PC-3 (cell line): ENCODE measurements around the gene SCN1A. TPM values are rescaled to one million over a fixed set of nuclear protein-coding genes. Genes with fewer than 3 reads are reported as not detected.
A peak's percentile ranks its signal among the peaks of the same experiment; 100 is the strongest.

ENCODE experiments used
- ATAC-seq: fragments of 200-7000 bp; cut with Tn5 transposase; 2 replicates; pipeline ENCODE4 v1.9.1; 2020; ENCODE audit warnings: mild to moderate bottlenecking, moderate library complexity
- BruUV-seq: library from RNA; stranded (reverse); fragments of 400-500 nt; replicated peaks from 2 replicates; lab custom pipeline; 2021; lab: Mats Ljungman, UMichigan
- CTCF ChIA-PET: fragments of 300-600 bp; sonication (Branson Sonifier 250); formaldehyde crosslinking; loops from one replicate; lab custom pipeline; 2022; ENCODE audit warnings: antibody characterized with exemption; lab: Charles Lee
- POLR2A ChIA-PET: fragments of 300-600 bp; sonication (Branson Sonifier 250); formaldehyde crosslinking; loops from one replicate; lab custom pipeline; 2022; ENCODE audit warnings: antibody characterized with exemption; ENCODE audit not compliant: unreplicated experiment; lab: Charles Lee
- DNase-seq: peaks from one replicate; pipeline ENCODE4 v3.0.0-alpha.2; 2015
- H2AFZ ChIP-seq: fragments of 300-600 bp; sonication (generic); 2 replicates; pipeline ENCODE4 v1.6.0; 2016; ENCODE audit warnings: antibody characterized with exemption, low read length
- H3F3A ChIP-seq: fragments of 300-600 bp; sonication (generic); one replicate; pipeline ENCODE4 v1.6.0; 2017; ENCODE audit warnings: antibody characterized with exemption, low read length, control low read depth, mild to moderate bottlenecking; ENCODE audit not compliant: unreplicated experiment
- H3K27ac ChIP-seq: fragments of 300-600 bp; sonication (generic); 2 replicates; pipeline ENCODE4 v1.5.1; 2016; ENCODE audit warnings: mild to moderate bottlenecking, low read length
- H3K27me3 ChIP-seq: fragments of 300-600 bp; sonication (generic); 2 replicates; pipeline ENCODE4 v1.6.1; 2016; ENCODE audit warnings: low read length, mixed read lengths
- H3K36me3 ChIP-seq: fragments of 300-600 bp; sonication (generic); 2 replicates; pipeline ENCODE4 v1.6.1; 2016; ENCODE audit warnings: low read depth, mixed run types, low read length, mixed read lengths
- H3K4me1 ChIP-seq: fragments of 300-600 bp; sonication (generic); 2 replicates; pipeline ENCODE4 v1.5.1; 2016; ENCODE audit warnings: low read length; ENCODE audit not compliant: insufficient read depth
- H3K4me2 ChIP-seq: fragments of 300-600 bp; sonication (generic); 2 replicates; pipeline ENCODE4 v1.6.0; 2016; ENCODE audit warnings: low read length
- H3K4me3 ChIP-seq: fragments of 300-600 bp; sonication (generic); 2 replicates; pipeline ENCODE4 v1.5.1; 2016; ENCODE audit warnings: mild to moderate bottlenecking, low read length, mixed read lengths
- H3K79me2 ChIP-seq: fragments of 300-600 bp; sonication (generic); 2 replicates; pipeline ENCODE4 v1.6.1; 2017; ENCODE audit warnings: low read length, mixed read lengths
- H3K9ac ChIP-seq: fragments of 300-600 bp; sonication (generic); 2 replicates; pipeline ENCODE4 v1.6.0; 2016; ENCODE audit warnings: mild to moderate bottlenecking, low read length
- H3K9me2 ChIP-seq: fragments of 300-600 bp; sonication (generic); replicated peaks from 2 replicates; pipeline ENCODE4 v1.6.1; 2016; ENCODE audit warnings: mixed run types, low read length, mixed read lengths
- H3K9me3 ChIP-seq: fragments of 300-600 bp; sonication (generic); 2 replicates; pipeline ENCODE4 v1.6.1; 2016; ENCODE audit warnings: low read length, mixed read lengths
- H4K20me1 ChIP-seq: fragments of 300-600 bp; sonication (generic); 2 replicates; pipeline ENCODE4 v1.6.1; 2016; ENCODE audit warnings: low read length, mixed read lengths
- EZH2 ChIP-seq: fragments of 300-600 bp; sonication (generic); IDR thresholded peaks from one replicate; pipeline ENCODE4 v1.6.1; 2017; ENCODE audit warnings: antibody characterized with exemption, mild to moderate bottlenecking, low read length; ENCODE audit not compliant: unreplicated experiment
- EZH2phosphoT487 ChIP-seq: fragments of 300-600 bp; sonication (generic); IDR thresholded peaks from 2 replicates; pipeline ENCODE4 v1.6.1; 2018; ENCODE audit warnings: mild to moderate bottlenecking, antibody characterized with exemption, low read length, borderline replicate concordance
- intact Hi-C: fragments of 100-400 bp; cut with micrococcal nuclease; formaldehyde crosslinking; loops from 2 replicates; pipeline ENCODE4 v1.9.0; 2023
- total RNA-seq: library from RNA; depleted of rRNA; stranded (reverse); fragments of >200 nt; gene quantifications from 2 replicates; pipeline ENCODE4 v1.2.3, GENCODE V29; 2014
- TF ChIP-seq, protein P1 (sequence below): fragments of 300-600 bp; sonication (generic); conservative IDR thresholded peaks from 2 replicates; pipeline ENCODE4 v1.5.1; 2017; ENCODE audit warnings: antibody characterized with exemption, low read depth, mild to moderate bottlenecking, low read length

The SCN1A gene
- total RNA-seq, 1 experiment from 2014 or later: 0.04 TPM

DNA sequence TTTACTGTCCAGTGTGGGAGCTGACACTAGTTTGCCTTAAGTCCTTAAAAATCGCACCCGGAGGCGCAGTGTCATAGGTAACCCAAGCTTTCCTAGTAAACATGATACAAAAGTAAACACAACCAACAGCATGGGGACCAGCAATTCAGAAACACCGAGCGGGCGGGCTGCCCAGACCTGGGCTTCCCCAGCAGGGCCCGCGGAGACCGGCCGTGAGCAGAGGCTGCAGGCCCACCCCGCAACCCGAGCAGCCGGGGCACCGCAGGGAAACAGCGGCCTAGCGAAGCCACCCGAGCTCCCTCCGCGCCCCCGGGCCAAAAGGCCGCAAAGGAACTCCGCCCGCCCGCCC, 174.5 kb downstream of the SCN1A start:
- H3K27me3 ChIP-seq: no peaks in the 10 kb centered on the region
- no peaks in the 10 kb centered on the region for H3K9me2 ChIP-seq
- peaks cover 13% of the 10 kb centered on the region for H3K36me3 ChIP-seq
- intact Hi-C loops: loop anchor here (1.0 to 10.0 kb wide), 7 partner anchors 54 to 548 kb away; partner anchors contain the start of genes SCN1A and SCN9A
- H2AFZ ChIP-seq: peak overlapping the region; percentile 86
- H3K9me3 ChIP-seq: no peaks in the 10 kb centered on the region
- peak overlapping the region; percentile 90 for H3K4me2 ChIP-seq
- peak; percentile 77 for DNase-seq
- ChIA-PET POLR2A (interaction anchor here (0.6 kb wide), 1 partner anchor 54 kb away, joined by 3 read pairs; no protein-coding TSS in a partner anchor), CTCF (interaction anchor here (0.6 to 1.5 kb wide), 8 partner anchors 18 to 1249 kb away, joined by 3 to 26 read pairs (median 3); partner anchors contain the start of gene SCN1A)
- H3K9ac ChIP-seq: peak overlapping the region; percentile 81
- TF ChIP-seq, protein P1, sequence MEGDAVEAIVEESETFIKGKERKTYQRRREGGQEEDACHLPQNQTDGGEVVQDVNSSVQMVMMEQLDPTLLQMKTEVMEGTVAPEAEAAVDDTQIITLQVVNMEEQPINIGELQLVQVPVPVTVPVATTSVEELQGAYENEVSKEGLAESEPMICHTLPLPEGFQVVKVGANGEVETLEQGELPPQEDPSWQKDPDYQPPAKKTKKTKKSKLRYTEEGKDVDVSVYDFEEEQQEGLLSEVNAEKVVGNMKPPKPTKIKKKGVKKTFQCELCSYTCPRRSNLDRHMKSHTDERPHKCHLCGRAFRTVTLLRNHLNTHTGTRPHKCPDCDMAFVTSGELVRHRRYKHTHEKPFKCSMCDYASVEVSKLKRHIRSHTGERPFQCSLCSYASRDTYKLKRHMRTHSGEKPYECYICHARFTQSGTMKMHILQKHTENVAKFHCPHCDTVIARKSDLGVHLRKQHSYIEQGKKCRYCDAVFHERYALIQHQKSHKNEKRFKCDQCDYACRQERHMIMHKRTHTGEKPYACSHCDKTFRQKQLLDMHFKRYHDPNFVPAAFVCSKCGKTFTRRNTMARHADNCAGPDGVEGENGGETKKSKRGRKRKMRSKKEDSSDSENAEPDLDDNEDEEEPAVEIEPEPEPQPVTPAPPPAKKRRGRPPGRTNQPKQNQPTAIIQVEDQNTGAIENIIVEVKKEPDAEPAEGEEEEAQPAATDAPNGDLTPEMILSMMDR: no peak
- TF ChIP-seq EZH2: no peak
- no peak for TF ChIP-seq EZH2phosphoT487
- H3K79me2 ChIP-seq: peaks cover 33% of the 10 kb centered on the region
- H3K4me3 ChIP-seq: peak overlapping the region; percentile 81
- ATAC-seq: peak; percentile 55
- peaks cover 9% of the 10 kb centered on the region for H3F3A ChIP-seq
- H3K4me1 ChIP-seq: peaks cover 24% of the 10 kb centered on the region
- H3K27ac ChIP-seq: peak overlapping the region; percentile 85
- H4K20me1 ChIP-seq: peaks cover 20% of the 10 kb centered on the region; the same call in 1 of the 2 replicates
- no TSS peak for BruUV-seq

DNA sequence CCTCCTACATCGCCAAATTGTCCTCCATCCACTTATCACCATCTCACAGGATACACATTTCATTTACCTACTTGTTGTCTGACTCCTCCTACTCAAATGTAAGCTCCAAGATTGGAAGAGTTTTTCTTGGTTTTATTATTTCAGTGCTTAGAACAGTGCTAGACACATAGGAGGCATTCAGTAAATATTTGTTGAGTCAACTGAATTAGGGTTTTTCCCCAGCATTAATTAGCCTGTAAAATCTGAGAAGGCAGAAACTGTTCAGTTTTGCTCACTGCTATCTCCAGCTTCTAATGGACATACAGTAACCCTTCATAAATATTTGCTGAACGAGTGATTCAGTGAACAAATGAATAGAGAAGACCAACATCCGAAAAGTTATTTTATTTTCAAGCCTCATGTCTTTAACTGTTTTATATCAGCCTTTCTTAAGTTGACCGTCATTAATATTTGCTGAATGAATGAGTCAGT, 175.0 kb downstream of the SCN1A start:
- Histone ChIP-seq H3K9me3 (no peaks in the 10 kb centered on the region), H3K4me3 (peak overlapping the region; percentile 81), H3K4me1 (peaks cover 24% of the 10 kb centered on the region), H3K9ac (peak overlapping the region; percentile 81), H2AFZ (peak overlapping the region; percentile 86), H3K27me3 (no peaks in the 10 kb centered on the region), H3K27ac (peak overlapping the region; percentile 85), H3K79me2 (peaks cover 33% of the 10 kb centered on the region), H4K20me1 (peaks cover 20% of the 10 kb centered on the region; the same call in 1 of the 2 replicates), H3K4me2 (peak overlapping the region; percentile 90), H3F3A (peaks cover 9% of the 10 kb centered on the region), H3K36me3 (peaks cover 15% of the 10 kb centered on the region), H3K9me2 (no peaks in the 10 kb centered on the region)
- peak; percentile 63 for ATAC-seq
- peak; percentile 83 for DNase-seq
- TSS peak; percentile 54 for BruUV-seq
- intact Hi-C loops: loop anchor here (1.0 to 10.0 kb wide), 7 partner anchors 54 to 548 kb away; partner anchors contain the start of genes SCN1A and SCN9A
- TF ChIP-seq EZH2: no peak
- TF ChIP-seq, protein P1: no peak
- TF ChIP-seq EZH2phosphoT487: no peak
- ChIA-PET POLR2A (interaction anchor here (0.6 to 0.8 kb wide), 3 partner anchors 55 to 601 kb away, joined by 3 to 8 read pairs (median 7); partner anchors contain the start of gene GALNT3), CTCF (interaction anchor here (0.6 to 1.5 kb wide), 7 partner anchors 19 to 1248 kb away, joined by 3 to 26 read pairs (median 3); partner anchors contain the start of gene SCN1A)
